HG02678 (cell line): Measurements from ENCODE around the gene CACNG5.

Experiments
- ATAC-seq: cut with Tn5 transposase; IDR thresholded peaks from one replicate; pipeline ENCODE4 v1.9.1; 2021; ENCODE audit warnings: mild to moderate bottlenecking, moderate library complexity; ENCODE audit not compliant: unreplicated experiment

Gene CACNG5

GRCh38 chr17:66822009-66822408 is 12.9 kb upstream of the CACNG5 start:
- no peak for ATAC-seq

GRCh38 chr17:66826856-66827255 is 8.1 kb upstream of the CACNG5 start:
- no peak for ATAC-seq

GRCh38 chr17:66829386-66829864 is 5.5 kb upstream of the CACNG5 start:
- no peak for ATAC-seq

GRCh38 chr17:66829883-66830282 is 5.0 kb upstream of the CACNG5 start:
- no peak for ATAC-seq

GRCh38 chr17:66830451-66830850 is 4.5 kb upstream of the CACNG5 start:
- ATAC-seq: no peak

GRCh38 chr17:66831383-66832210 is 3.3 kb upstream of the CACNG5 start:
- no peak for ATAC-seq

- no peak for ATAC-seq
Measured at GRCh38 chr17:66833201-66833600, 1.7 kb upstream of the CACNG5 start.

- ATAC-seq: no peak
Measured at GRCh38 chr17:66834426-66834918, 445 bp upstream of the CACNG5 start.

GRCh38 chr17:66835476-66835875 is 559 bp downstream of the CACNG5 start:
- no peak for ATAC-seq

GRCh38 chr17:66836063-66837005 is 1.4 kb downstream of the CACNG5 start:
- no peak for ATAC-seq

GRCh38 chr17:66837226-66837625 is 2.3 kb downstream of the CACNG5 start:
- ATAC-seq: no peak

GRCh38 chr17:66837885-66838665 is 3.2 kb downstream of the CACNG5 start:
- no peak for ATAC-seq

- ATAC-seq: no peak
Measured at GRCh38 chr17:66839616-66840015, 4.7 kb downstream of the CACNG5 start.

GRCh38 chr17:66840061-66840460 is 5.1 kb downstream of the CACNG5 start:
- ATAC-seq: no peak

GRCh38 chr17:66841328-66841727 is 6.4 kb downstream of the CACNG5 start:
- ATAC-seq: no peak

- ATAC-seq: no peak
Measured at GRCh38 chr17:66841744-66842143, 6.8 kb downstream of the CACNG5 start.

- no peak for ATAC-seq
Measured at GRCh38 chr17:66842505-66842904, 7.6 kb downstream of the CACNG5 start.

- ATAC-seq: no peak
Measured at GRCh38 chr17:66842959-66843358, 8.0 kb downstream of the CACNG5 start.

GRCh38 chr17:66843627-66844026 is 8.7 kb downstream of the CACNG5 start:
- no peak for ATAC-seq

- ATAC-seq: no peak
Measured at GRCh38 chr17:66847704-66848103, 12.8 kb downstream of the CACNG5 start.

GRCh38 chr17:66848496-66848895 is 13.6 kb downstream of the CACNG5 start:
- no peak for ATAC-seq
